ENCODE measurements around the gene FOXO1. TPM values are rescaled to one million over a fixed set of nuclear protein-coding genes. Genes with fewer than 3 reads are reported as not detected.

Gene FOXO1
- total RNA-seq, 1 donor = 7.6 TPM

GRCh38 chr13:40608308-40608707, 58.1 kb downstream of the FOXO1 start:
- Histone ChIP-seq H3K4me3 (ENCODE audit: insufficient read depth, low read length) (no peak overlapping the region), H3K27me3 (ENCODE audit: insufficient read depth, low read length) (no peaks in the 10 kb centered on the region), H3K27ac (ENCODE audit: low read depth, low read length) (no peak overlapping the region), H3K79me2 (ENCODE audit: insufficient read depth, low read length) (peaks cover 24% of the 10 kb centered on the region), H4K20me1 (ENCODE audit: insufficient read depth, low read length) (peaks cover 2% of the 10 kb centered on the region), H3K36me3 (ENCODE audit: insufficient read depth, low read length) (no peaks in the 10 kb centered on the region), H3K4me1 (ENCODE audit: insufficient read depth, low read length) (peaks cover 2% of the 10 kb centered on the region), H2AFZ (ENCODE audit: low read length) (no peak overlapping the region), H3K4me2 (ENCODE audit: insufficient read depth, low read length) (no peak overlapping the region), H3K9me3 (ENCODE audit: low read depth, low read length) (no peaks in the 10 kb centered on the region)
- DNase-seq (ENCODE audit: insufficient read length, low spot score, missing footprints) = no peak
- no peak for TF ChIP-seq CTCF (IDR thresholded peaks at IDR 0.05; ENCODE audit: extremely low read depth, low read depth, low read length)

GRCh38 chr13:40605573-40605972, 60.9 kb downstream of the FOXO1 start:
- no peak overlapping the region for H3K4me3 ChIP-seq (ENCODE audit: insufficient read depth, low read length)
- H3K27me3 ChIP-seq (ENCODE audit: insufficient read depth, low read length) = no peaks in the 10 kb centered on the region
- no peak overlapping the region for H3K4me2 ChIP-seq (ENCODE audit: insufficient read depth, low read length)
- no peak overlapping the region for H2AFZ ChIP-seq (ENCODE audit: low read length)
- no peaks in the 10 kb centered on the region for H4K20me1 ChIP-seq (ENCODE audit: insufficient read depth, low read length)
- H3K36me3 ChIP-seq (ENCODE audit: insufficient read depth, low read length) = no peaks in the 10 kb centered on the region
- H3K9me3 ChIP-seq (ENCODE audit: low read depth, low read length) = no peaks in the 10 kb centered on the region
- no peak for TF ChIP-seq CTCF (IDR thresholded peaks at IDR 0.05; ENCODE audit: extremely low read depth, low read depth, low read length)
- H3K79me2 ChIP-seq (ENCODE audit: insufficient read depth, low read length) = peaks cover 16% of the 10 kb centered on the region
- H3K27ac ChIP-seq (ENCODE audit: low read depth, low read length) = no peak overlapping the region
- DNase-seq (ENCODE audit: insufficient read length, low spot score, missing footprints) = no peak
- H3K4me1 ChIP-seq (ENCODE audit: insufficient read depth, low read length) = peaks cover 2% of the 10 kb centered on the region

GRCh38 chr13:40604135-40604534, 62.3 kb downstream of the FOXO1 start:
- no peak for DNase-seq (ENCODE audit: insufficient read length, low spot score, missing footprints)

GRCh38 chr13:40600149-40600751, 66.2 kb downstream of the FOXO1 start:
- peaks cover 18% of the 10 kb centered on the region for H3K79me2 ChIP-seq (ENCODE audit: insufficient read depth, low read length)
- no peaks in the 10 kb centered on the region for H4K20me1 ChIP-seq (ENCODE audit: insufficient read depth, low read length)
- no peaks in the 10 kb centered on the region for H3K4me1 ChIP-seq (ENCODE audit: insufficient read depth, low read length)
- H3K4me2 ChIP-seq (ENCODE audit: insufficient read depth, low read length) = no peak overlapping the region
- no peak for TF ChIP-seq CTCF (IDR thresholded peaks at IDR 0.05; ENCODE audit: extremely low read depth, low read depth, low read length)
- no peak for DNase-seq (ENCODE audit: insufficient read length, low spot score, missing footprints)
- H3K27ac ChIP-seq (ENCODE audit: low read depth, low read length) = no peak overlapping the region
- no peak overlapping the region for H3K4me3 ChIP-seq (ENCODE audit: insufficient read depth, low read length)
- H2AFZ ChIP-seq (ENCODE audit: low read length) = no peak overlapping the region
- no peaks in the 10 kb centered on the region for H3K9me3 ChIP-seq (ENCODE audit: low read depth, low read length)
- H3K36me3 ChIP-seq (ENCODE audit: insufficient read depth, low read length) = no peaks in the 10 kb centered on the region
- H3K27me3 ChIP-seq (ENCODE audit: insufficient read depth, low read length) = no peaks in the 10 kb centered on the region

More at GRCh38 chr13:40604135-40604534, 62.3 kb downstream of the FOXO1 start:
- no peaks in the 10 kb centered on the region for H3K36me3 ChIP-seq (ENCODE audit: insufficient read depth, low read length)
- H3K9me3 ChIP-seq (ENCODE audit: low read depth, low read length) = no peaks in the 10 kb centered on the region
- no peak overlapping the region for H3K4me3 ChIP-seq (ENCODE audit: insufficient read depth, low read length)
- no peaks in the 10 kb centered on the region for H3K27me3 ChIP-seq (ENCODE audit: insufficient read depth, low read length)
- H3K4me2 ChIP-seq (ENCODE audit: insufficient read depth, low read length) = no peak overlapping the region
- no peak for TF ChIP-seq CTCF (IDR thresholded peaks at IDR 0.05; ENCODE audit: extremely low read depth, low read depth, low read length)
- no peak overlapping the region for H3K27ac ChIP-seq (ENCODE audit: low read depth, low read length)
- H3K79me2 ChIP-seq (ENCODE audit: insufficient read depth, low read length) = peaks cover 22% of the 10 kb centered on the region
- H4K20me1 ChIP-seq (ENCODE audit: insufficient read depth, low read length) = no peaks in the 10 kb centered on the region
- H3K4me1 ChIP-seq (ENCODE audit: insufficient read depth, low read length) = no peaks in the 10 kb centered on the region
- no peak overlapping the region for H2AFZ ChIP-seq (ENCODE audit: low read length)
